Vagina (tissue), 2 donors: ENCODE results near the gene CHD9.

ENCODE experiments used
- POLR2A ChIP-seq, 2 donors: fragments of 450-650 bp; IDR thresholded peaks; one replicate each; pipeline ENCODE4 v1.6.1; 2017; ENCODE audit warnings: antibody characterized with exemption in 2 of 2, mild to moderate bottlenecking in 2 of 2, moderate library complexity in 2 of 2
- POLR2AphosphoS5 ChIP-seq, 2 donors: sonication (generic); formaldehyde crosslinking; IDR thresholded peaks; one replicate each; pipeline ENCODE4 v1.9.0; 2017; ENCODE audit warnings: antibody characterized with exemption in 2 of 2, mild to moderate bottlenecking in 2 of 2, low read depth in 1 of 2; ENCODE audit not compliant: insufficient read depth in 1 of 2
- TF ChIP-seq, protein P1 (sequence below), 3 experiments: fragments of 450-650 bp in 2 of 3; fragments of 200-600 bp in 1 of 3; sonication (generic) in 1 of 3; IDR thresholded peaks; one replicate each; pipeline ENCODE4 v1.5.1; 2017 to 2019; ENCODE audit warnings: antibody characterized with exemption in 3 of 3, mild to moderate bottlenecking in 2 of 3, moderate library complexity in 2 of 3

DNA sequence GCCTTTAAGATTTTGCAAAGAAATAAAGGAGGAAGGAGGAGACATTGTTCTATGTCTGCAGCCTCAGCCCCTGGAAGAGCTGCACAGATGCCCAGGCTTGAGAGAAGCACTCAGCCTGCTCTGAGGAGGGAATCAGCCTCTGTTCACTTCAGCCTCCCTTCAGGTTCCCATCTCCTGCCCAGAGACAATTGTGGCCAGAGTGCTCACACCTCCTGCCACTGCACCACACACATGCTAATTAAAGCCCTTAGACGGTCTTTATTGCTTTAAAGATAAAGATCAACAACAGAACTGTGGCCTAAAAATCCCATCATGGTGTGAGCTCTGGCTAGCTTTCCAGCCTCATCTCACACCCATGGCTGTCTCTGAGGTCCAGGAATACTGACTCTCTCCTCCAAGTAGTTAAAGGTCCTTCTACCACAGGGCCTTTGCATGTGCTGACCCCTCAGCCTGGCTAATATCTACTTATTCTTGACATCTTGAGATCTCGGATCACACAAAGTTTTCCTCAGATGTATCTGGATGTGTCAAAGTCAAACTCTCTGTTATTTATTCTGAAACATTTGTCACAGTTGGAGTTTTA, 35.9 kb upstream of the CHD9 start:
- TF ChIP-seq POLR2AphosphoS5 (IDR thresholded peaks at IDR 0.05; ENCODE audit: insufficient read depth in 1 of 2, low read depth in 1 of 2) (no peak), POLR2A (IDR thresholded peaks at IDR 0.05) (no peak)
- TF ChIP-seq, protein P1, sequence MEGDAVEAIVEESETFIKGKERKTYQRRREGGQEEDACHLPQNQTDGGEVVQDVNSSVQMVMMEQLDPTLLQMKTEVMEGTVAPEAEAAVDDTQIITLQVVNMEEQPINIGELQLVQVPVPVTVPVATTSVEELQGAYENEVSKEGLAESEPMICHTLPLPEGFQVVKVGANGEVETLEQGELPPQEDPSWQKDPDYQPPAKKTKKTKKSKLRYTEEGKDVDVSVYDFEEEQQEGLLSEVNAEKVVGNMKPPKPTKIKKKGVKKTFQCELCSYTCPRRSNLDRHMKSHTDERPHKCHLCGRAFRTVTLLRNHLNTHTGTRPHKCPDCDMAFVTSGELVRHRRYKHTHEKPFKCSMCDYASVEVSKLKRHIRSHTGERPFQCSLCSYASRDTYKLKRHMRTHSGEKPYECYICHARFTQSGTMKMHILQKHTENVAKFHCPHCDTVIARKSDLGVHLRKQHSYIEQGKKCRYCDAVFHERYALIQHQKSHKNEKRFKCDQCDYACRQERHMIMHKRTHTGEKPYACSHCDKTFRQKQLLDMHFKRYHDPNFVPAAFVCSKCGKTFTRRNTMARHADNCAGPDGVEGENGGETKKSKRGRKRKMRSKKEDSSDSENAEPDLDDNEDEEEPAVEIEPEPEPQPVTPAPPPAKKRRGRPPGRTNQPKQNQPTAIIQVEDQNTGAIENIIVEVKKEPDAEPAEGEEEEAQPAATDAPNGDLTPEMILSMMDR (IDR thresholded peaks at IDR 0.05): no peak
